GM12865 (cell line): ENCODE measurements around the gene TRH.

Experiments
- DNase-seq: peaks from one replicate; pipeline ENCODE4 v3.0.0; 2010; ENCODE audit warnings: low read depth
- H3K4me3 ChIP-seq: 2 replicates; pipeline ENCODE4 v1.5.1; 2011; ENCODE audit warnings: mild to moderate bottlenecking, low read depth, low read length, control low read depth
- TF ChIP-seq, protein P1 (sequence below): IDR thresholded peaks from 2 replicates; pipeline ENCODE4 v1.5.1; 2011; ENCODE audit warnings: low read length, control low read depth, low read depth, inconsistent platforms; ENCODE audit not compliant: insufficient read depth; ENCODE audit errors: missing control alignments

The TRH gene

DNA sequence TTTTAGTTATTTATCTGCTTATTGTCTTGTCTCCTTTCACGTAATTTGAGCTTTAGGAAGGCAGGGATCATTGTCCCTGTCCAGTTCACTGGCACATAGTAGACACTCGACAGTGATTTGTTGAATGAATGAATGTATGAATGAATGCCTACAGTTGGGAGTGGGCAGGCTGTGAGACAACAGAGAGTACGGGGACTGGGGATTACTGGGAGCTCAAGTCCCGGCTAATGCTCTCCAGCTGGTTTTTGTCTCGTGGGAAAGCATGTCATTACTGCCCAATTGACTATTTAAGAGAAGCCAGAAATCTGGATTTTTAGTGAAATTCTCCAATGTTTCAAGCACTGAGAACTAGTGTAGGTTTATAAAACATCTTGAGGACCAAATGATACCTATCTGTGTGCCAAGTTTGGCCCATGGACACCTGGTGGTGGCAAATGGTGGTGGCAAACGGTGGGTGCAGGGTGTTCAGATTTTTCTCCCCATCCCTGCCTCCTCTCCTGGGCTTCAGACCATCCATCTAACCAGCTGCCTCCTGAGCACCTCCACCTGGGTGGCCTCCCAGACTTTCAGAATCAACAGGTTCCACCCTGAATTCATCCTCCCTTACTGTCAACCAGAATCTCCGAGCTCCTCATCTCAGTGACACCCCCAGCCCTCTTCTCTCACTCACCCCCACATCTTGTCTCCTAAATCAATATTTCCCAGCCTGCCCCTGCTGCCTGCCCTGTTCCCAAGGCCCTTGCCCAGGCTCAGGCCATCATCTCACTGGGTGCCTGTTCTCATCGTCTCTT lies 36.2 kb upstream of the TRH start:
- H3K4me3 ChIP-seq: no peak overlapping the region
- no peak for DNase-seq
- TF ChIP-seq, protein P1, sequence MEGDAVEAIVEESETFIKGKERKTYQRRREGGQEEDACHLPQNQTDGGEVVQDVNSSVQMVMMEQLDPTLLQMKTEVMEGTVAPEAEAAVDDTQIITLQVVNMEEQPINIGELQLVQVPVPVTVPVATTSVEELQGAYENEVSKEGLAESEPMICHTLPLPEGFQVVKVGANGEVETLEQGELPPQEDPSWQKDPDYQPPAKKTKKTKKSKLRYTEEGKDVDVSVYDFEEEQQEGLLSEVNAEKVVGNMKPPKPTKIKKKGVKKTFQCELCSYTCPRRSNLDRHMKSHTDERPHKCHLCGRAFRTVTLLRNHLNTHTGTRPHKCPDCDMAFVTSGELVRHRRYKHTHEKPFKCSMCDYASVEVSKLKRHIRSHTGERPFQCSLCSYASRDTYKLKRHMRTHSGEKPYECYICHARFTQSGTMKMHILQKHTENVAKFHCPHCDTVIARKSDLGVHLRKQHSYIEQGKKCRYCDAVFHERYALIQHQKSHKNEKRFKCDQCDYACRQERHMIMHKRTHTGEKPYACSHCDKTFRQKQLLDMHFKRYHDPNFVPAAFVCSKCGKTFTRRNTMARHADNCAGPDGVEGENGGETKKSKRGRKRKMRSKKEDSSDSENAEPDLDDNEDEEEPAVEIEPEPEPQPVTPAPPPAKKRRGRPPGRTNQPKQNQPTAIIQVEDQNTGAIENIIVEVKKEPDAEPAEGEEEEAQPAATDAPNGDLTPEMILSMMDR: no peak

DNA sequence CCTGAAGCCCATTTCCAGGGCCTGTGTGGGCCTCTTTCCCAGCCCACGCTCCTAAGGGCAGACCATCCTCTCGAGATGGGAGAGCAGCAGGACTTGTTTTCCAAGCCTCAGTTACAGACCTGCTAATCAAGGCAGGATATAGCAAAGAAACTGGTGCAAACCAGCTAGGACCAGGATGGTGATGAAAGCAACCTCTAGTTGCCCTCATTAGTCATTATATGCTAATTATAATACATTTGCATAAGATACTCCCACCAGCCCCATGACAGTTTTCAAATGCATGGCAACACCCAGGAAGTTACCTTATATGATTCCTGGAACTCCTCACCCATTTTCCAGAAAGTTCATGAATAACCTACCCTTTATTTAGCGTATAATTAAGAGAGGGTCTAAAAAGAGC lies 34.4 kb upstream of the TRH start:
- H3K4me3 ChIP-seq: no peak overlapping the region
- TF ChIP-seq, protein P1: no peak
- no peak for DNase-seq

DNA sequence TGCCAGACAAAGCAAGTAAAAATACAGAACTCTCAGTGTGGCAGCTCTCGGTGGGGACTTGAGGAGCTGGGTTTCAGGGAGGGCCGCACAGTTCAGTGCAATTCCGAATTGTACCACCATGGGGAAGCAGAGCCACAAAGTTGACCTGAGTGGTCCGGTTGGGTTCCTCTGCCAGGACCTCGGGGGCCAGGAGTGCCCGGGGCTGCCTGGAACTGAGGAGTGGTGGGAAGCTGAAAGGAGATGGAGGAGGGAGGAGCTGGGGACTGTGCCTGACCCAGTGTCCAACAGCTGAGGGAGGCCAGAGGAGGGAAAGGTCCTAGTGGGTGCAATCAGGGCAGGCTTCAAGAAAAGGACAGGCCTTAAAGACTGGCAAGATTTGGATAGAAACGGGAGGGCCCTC lies 32.2 kb upstream of the TRH start:
- peak; percentile 65 for DNase-seq
- TF ChIP-seq, protein P1: peak; percentile 67

DNA sequence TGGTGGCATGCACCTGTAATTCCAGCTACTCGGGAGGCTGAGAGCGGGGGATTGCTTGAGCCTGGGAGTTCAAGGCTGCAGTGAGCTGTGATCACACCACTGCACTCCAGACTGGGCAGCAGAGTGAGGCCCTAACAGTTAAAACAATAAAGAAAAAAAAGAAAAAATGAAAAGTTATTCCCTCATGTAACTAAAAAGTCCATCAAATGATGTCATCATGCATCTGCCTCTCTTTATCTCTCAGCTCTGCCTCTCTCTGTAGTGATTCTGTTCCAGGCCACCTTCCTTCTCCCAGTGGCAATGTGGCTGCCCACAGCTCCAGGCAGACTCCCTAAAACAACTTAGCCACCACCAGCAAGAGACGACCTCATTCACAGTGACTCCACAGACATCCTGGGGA lies 31.5 kb upstream of the TRH start:
- no peak overlapping the region for H3K4me3 ChIP-seq
- DNase-seq: no peak
- TF ChIP-seq, protein P1: no peak

More for the DNA sequence above, 32.2 kb upstream of the TRH start:
- H3K4me3 ChIP-seq: no peak overlapping the region

DNA sequence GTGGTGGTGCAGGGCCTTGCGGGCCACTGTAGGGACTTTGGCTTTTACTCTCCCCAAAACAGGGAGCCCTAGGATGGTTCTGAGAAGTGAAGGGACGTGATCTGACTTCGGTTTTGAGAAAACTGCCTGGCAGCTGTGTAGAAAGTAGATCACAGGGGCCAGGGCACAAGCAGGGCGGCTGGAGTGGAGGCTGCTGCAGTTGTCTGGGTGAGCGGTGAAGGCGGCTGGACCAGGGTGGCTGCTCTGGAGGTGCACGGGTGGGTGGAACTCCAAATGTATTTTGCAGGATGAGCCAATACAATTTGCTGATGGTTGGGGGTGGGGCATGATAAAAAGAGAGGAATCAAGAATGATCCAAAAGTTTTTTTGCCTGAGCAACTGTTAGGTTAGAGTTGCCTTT lies 29.8 kb upstream of the TRH start:
- no peak for DNase-seq
- TF ChIP-seq, protein P1: no peak
- no peak overlapping the region for H3K4me3 ChIP-seq

DNA sequence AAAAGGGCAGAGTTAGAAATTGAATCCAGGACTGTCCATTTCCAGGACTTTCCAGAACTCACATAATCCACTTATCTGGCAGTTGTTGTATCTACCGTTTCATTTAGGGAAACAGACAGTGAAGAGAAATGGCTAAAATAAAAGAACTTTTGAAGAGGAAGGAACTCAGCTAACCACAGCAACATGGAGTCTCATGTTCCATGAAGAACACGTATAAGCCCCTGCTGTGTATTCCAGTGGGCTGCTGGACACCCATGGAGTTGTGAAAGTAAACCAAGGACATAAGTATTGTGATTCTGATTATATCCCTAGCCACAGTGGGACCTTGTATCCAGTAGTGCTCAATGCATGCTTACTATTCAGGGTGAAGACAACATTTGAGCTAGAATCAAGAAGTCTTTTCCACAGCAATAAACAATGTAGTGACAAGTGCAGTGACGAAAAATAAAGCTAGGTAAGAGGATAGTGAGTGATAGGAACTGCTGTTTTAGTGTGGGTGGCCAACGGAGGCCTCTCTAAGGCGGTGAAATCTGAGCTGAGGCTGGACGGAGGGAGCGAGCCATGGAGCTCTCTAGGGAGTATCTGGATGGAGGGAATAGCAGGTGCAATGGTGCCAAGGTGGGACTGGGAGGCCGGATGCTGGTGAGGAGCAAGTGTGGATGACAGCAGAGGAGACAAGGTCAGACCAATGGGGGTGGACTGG lies 26.8 kb upstream of the TRH start:
- no peak overlapping the region for H3K4me3 ChIP-seq
- TF ChIP-seq, protein P1: no peak
- no peak for DNase-seq
